GM19455 (cell line): Measurements from ENCODE around the gene AP2A2.
"Not testable (repeated sequence)": the region's sequence is repeated elsewhere in the genome, so short reads cannot be mapped to it uniquely, and the experiment has no call there.

Source experiments
- ATAC-seq: cut with Tn5 transposase; IDR thresholded peaks from one replicate; pipeline ENCODE4 v1.9.1; 2021; ENCODE audit not compliant: unreplicated experiment

Gene AP2A2

DNA sequence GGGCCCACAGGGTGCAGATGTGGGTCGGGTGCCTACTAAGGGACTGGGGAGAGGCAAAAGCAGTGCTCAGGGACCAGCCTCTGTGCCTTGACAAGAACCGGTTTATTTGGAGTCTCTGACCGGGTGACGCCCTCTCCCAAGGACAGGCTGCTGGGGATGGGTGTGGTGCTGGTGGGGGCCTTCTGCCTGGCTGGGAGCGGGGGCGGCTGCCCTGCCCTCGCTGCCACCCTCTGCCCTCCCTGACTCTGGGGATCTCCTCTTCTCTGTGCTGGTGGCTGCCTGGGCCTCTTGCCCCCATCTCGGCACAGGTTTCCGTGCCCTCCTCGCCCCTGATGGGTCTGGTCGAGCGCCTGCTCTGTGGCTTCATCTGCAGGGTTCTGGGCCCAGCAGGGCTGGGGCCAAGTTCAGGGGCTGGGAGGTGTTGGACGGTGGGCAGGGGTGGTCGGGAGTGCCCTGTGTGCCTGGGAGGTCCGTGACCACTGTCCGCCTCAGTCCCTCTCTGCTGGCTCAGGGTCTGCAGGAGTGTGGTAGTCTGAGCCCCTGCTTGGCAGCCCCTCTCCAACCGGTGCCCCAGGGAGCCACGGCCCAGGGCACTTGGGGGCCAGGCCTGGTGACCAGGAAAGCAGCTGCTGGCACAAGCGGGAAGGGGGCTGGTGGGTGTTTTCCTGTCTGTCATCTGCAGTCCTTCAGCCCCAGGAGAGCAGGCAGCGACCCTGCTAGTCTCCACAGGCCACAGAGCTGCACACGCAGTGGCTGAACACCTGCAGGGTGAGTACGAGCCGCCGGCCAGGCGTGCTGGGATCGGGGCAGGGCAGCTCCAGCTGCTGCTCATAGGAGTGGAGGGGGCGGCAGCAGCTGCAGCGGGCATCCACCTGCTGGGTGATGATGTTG, 87.3 kb downstream of the AP2A2 start:
- ATAC-seq: no peak

- no peak for ATAC-seq
These were observed 87.9 kb downstream of the AP2A2 start for GRCh38 chr11:1013631-1013935.

- no peak for ATAC-seq
These were observed 88.6 kb downstream of the AP2A2 start for GRCh38 chr11:1014276-1014675.

- no peak for ATAC-seq
These were observed 89.4 kb downstream of the AP2A2 start for GRCh38 chr11:1015064-1015463.

DNA sequence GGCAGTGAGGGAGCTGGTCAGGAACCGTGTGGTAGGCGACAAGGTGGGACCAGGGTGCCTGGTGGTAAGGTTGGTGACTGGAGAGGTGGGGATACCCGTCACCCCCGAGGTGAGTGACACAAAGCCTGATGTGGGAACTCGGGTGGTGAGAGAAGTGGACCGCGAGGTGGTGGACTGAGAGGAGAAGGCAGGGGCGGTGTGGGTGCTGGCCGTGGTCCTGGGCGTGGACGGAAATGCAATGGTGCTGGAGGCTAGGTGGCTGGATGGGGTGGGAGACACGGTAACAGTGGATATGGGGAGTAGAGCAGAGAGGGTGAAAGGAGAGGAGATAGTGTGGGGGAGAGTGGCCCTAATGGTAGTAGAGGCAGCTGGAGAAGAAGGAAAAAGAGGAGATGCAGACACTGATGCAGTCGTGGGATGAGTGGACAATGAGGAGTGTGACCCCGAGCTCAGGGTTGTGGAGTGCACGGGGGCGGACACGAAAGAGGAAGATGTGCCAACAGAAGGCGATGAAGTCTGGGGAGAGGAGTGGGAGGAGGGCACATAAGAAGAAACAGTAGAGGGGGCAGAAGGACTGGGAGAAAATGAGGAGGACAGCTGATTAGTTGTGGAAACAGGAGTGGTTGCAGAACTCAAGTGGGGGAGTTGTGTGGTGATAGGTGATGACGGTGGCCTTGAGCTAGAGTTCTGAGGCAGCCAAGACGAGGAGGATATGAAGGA, 90.3 kb downstream of the AP2A2 start:
- ATAC-seq: no peak

- not testable (repeated sequence) for ATAC-seq
These were observed 91.0 kb downstream of the AP2A2 start for GRCh38 chr11:1016610-1017126.

GRCh38 chr11:1017269-1018005, 91.8 kb downstream of the AP2A2 start:
- ATAC-seq: no peak

DNA sequence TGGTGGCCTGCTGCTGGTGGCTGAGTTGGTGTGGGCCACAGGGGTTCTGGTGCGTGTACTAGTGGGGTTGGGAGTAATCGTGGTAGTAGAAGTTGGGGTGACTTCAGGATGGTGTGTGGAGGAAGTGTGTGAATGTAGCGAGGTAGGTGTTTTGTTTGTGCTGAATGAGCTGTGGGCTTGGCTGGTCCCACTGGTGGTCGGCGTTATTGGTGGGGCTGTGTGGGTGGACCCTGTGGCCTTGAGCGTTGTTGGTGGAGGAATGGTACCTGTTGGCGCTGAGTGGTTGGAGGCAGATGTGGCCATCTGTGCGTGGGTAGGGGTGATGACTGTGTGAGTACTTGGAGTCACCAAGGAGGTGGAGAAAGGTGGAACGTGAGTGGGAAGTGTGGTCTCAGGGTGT, 92.4 kb downstream of the AP2A2 start:
- no peak for ATAC-seq

- ATAC-seq: no peak
These were observed 93.7 kb downstream of the AP2A2 start for GRCh38 chr11:1019321-1019910.

DNA sequence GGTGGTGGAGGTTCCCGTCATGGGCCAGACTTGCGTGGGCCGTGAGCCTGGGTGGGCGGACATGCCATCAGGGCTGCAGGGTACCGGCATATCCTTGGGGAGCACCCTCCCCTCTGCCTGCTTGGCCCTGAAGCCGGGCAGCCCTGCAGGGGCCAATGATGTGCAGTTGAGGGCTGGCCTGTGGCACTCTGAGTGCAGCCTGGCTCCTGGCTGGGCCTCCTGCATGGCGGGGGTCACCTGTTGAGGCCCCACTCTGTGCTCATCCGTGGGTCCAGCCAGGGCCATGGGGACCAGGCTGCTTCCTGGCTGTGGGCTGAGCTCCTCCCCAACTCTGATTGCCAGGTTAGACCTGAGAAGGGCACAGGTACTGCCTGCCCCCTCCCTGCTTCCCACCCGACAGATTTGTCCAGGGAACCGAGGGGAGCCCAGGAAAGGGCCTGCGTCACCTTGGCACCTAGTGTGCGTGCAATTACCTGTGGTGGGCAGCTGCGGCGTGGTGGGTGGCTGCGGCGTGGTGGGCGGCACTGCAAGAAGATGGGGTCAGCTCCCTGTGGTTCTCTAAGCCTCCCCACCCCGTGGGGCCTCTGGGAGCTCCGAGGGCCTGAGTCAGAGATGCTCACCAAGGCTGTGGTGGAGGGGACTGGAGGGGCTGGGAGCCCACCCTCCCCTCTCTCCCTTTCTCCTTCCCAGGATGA, 94.7 kb downstream of the AP2A2 start:
- no peak for ATAC-seq

DNA sequence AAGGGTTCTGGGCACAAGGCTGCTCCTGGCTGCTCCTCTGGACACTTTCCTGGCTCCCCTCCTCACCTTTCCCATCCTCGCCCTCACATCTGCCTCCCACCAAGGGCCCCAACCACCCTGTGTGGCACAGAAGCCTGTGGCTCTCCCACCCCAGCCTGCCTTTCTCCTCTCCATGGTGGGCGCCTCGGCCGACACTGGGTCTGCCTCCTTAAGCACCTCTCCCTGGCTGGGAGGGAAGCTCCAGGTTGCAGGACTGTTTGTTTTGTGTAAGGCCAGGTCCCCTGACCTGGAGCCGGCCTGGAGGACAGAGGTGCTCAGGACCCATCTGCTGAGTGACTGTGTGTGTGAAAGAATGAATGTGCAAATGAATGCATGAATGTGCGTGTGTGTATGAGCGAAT, 96.7 kb downstream of the AP2A2 start:
- ATAC-seq: no peak

GRCh38 chr11:1022908-1023810, 97.5 kb downstream of the AP2A2 start:
- ATAC-seq: no peak

DNA sequence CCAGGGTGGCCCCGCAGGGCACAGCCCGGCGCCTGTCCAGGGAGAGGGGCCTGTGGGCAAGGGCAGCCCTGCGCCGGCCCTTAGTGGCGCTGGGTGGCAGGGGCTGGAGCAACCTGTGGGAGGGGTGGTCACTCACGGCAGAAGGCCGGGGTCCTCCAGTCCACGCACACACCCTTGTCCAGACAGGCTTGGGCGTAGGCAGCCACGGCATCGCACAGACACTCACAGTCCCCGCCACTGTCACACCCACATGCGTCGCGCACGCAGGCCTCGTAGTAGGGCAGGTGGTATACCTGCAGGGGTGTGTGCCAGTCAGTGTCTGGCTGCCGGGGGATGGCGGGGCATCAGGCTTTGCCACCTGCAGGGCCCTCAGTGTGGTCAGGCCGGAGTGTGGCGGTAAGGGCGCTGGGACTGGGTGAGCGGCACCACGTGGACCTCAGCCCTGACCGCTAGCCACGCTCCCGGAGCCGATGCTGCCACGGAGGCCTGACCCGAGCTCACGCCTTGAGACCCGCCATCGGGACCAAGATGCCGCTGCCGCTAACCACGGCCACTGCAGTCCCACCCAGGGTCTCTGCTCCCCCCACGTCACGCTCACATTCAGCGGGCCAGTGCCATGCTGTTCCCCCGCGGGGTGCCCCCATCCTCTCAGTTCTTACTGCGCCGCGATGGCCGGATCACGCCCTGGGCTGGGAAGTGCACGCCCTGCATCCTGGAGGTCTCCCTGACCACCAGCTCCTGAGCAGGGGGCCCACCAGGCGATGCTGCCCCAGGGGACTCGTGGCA, 98.3 kb downstream of the AP2A2 start:
- ATAC-seq: no peak

DNA sequence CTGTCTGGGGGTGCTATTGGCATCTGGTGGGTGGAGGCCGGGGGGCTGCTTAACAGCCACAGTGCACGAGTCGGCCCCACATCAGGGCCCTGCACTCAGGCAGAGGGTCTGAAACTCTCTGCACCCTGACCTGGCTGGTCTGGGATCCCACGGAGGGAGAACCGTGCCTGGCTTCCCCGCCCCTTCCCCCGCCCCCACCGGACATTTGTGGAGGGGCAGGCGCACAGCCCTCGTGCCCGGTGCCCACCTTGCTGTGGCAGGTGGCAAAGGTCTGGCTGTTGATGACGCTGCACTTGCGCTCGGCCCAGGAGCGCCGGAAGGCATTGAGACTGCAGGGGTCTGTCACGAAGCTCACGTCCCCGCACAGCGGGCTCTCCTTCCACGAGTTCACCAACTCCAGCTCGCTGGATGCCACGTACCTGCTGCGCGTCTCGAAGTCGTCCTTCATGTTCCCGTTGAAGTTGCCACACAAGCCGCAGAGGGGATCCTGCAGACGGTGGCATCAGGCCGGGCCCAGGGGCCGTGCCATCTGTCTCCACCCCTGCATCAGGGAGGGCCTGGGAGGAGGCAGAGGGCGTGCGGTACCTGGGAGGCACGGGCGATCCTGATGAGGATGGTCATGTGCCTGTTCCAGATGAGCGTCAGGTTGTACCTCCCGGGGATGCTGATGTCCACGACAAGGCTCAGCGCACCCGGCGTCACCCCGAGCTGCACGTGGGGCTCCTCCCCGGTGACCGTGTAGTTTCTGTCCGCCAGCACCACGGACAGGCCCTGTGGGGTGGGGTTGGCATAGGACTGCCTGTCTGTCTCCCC, 99.1 kb downstream of the AP2A2 start:
- no peak for ATAC-seq

- no peak for ATAC-seq
These were observed 99.9 kb downstream of the AP2A2 start for GRCh38 chr11:1025410-1026162.

DNA sequence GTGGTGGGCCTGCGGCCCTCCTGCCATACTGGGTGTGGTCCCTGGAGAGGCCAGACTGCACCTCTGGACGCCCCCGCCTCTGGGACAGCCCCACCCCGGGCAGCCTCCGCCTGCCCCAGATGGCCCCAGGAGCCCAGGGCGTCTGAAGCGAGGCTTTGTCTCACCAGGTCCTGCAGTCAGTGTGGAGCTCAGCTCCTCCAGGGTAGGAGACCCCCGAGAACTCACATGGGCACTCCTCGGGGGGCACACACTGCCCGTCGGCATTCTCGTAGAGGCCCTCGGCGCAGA, 100.4 kb downstream of the AP2A2 start:
- ATAC-seq: no peak

DNA sequence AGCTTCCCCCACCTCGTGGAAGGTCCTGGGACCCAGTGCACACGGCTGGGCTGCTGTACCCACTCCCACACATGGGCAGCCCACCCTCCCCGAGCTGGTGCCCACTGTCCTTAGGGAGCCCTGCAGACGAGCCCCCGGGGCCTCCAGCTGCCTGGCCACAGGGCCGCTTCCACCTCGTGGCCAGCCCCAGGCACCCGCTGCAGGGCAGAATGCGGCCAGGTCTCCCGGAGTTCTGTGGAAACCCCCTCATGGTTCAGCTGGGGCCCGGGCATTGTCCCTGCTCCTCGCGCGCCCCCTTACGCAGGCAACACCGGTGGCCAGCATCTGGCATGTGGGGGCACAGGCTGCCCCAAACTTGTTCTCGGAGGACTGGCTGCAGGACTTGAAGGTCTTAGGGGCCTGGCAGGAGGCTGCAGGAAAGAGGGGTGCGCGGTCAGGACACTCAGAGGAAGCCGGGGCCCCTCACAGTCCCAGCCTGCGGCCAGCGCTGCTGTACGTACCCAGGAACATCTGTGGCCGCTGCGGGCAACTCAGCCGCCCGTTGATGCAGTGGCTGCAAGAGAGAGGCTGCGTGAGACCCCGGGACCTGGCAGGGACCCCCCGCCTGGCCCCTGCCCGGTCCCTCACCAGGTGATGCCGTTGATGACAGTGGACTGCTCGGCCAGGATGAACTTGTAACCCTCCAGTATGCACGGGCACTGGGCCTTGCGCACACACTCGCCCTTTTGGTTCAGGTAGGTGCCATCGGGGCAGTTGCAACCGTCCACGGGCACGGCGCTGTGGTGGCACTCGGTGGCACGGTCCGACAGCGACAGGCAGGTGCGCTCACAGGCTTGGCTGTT, 101.2 kb downstream of the AP2A2 start:
- no peak for ATAC-seq
